Endothelial cell of umbilical vein (primary cell): Measurements from ENCODE around the gene MLF2. TPM values are rescaled to one million over a fixed set of nuclear protein-coding genes. Genes with fewer than 3 reads are reported as not detected.

Source experiments
- BruUV-seq: library from RNA; stranded (reverse); fragments of 400-500 nt; replicated peaks from 2 replicates; lab custom pipeline; 2021; lab: Mats Ljungman, UMichigan
- CTCF ChIA-PET: fragments of 300-600, 350-600 bp; sonication (Branson Sonifier 250); formaldehyde crosslinking; loops from one replicate; lab custom pipeline; 2021; ENCODE audit warnings: antibody characterized with exemption, inconsistent platforms; lab: Charles Lee
- POLR2A ChIA-PET: fragments of 300-600, 350-600 bp; sonication (Branson Sonifier 250); formaldehyde crosslinking; loops from one replicate; lab custom pipeline; 2021; ENCODE audit warnings: antibody characterized with exemption, inconsistent platforms; lab: Charles Lee
- DNase-seq: peaks from one replicate; pipeline ENCODE4 v3.0.0-alpha.2; 2011; ENCODE audit warnings: low read depth, low spot score
- FAIRE-seq: peaks from 2 replicates; lab custom pipeline; 2011; peaks lifted over from hg19 to GRCh38; lab: Jason Lieb, UNC
- H2AFZ ChIP-seq: 2 replicates; pipeline ENCODE4 v1.6.0; 2012; ENCODE audit warnings: low read depth, low read length, control low read depth, inconsistent platforms
- H3K27ac ChIP-seq: 2 replicates; pipeline ENCODE4 v1.5.1; 2011; ENCODE audit warnings: low read depth, mild to moderate bottlenecking, control low read depth, low read length, moderate library complexity; ENCODE audit not compliant: insufficient read depth
- H3K27me3 ChIP-seq, 2 experiments: 2 replicates each; pipeline versions ENCODE4 v1.6.0 to v1.6.1; 2011; ENCODE audit warnings: low read length in 2 of 2, mixed read lengths in 1 of 2; ENCODE audit not compliant: control insufficient read depth in 2 of 2, insufficient read depth in 2 of 2
- H3K36me3 ChIP-seq, 2 experiments: 2 replicates in 1 of 2; 3 replicates in 1 of 2; pipeline ENCODE4 v1.5.1; 2011; ENCODE audit warnings: low read length in 2 of 2, mild to moderate bottlenecking in 1 of 2, moderate library complexity in 1 of 2; ENCODE audit not compliant: control insufficient read depth in 2 of 2, insufficient read depth in 2 of 2; ENCODE audit errors: extremely low read depth in 1 of 2
- H3K4me1 ChIP-seq: 3 replicates; pipeline ENCODE4 v1.5.1; 2011; ENCODE audit warnings: mild to moderate bottlenecking, low read length; ENCODE audit not compliant: control insufficient read depth, insufficient read depth; ENCODE audit errors: extremely low read depth
- H3K4me2 ChIP-seq: 2 replicates; pipeline ENCODE4 v1.6.1; 2011; ENCODE audit warnings: low read length, control low read depth, mixed read lengths; ENCODE audit not compliant: insufficient read depth
- H3K4me3 ChIP-seq, 3 experiments: fragments of 200-600 bp in 1 of 3; sonication (generic), shearing (Covaris generic) in 1 of 3; replicated peaks in 1 of 3; 2 replicates each; pipeline ENCODE4 v1.5.1; 2011 to 2016; ENCODE audit warnings: control low read depth in 3 of 3, low read length in 3 of 3, mild to moderate bottlenecking in 2 of 3, inconsistent platforms in 1 of 3, low read depth in 1 of 3, moderate library complexity in 1 of 3; ENCODE audit not compliant: insufficient read depth in 1 of 3
- H3K79me2 ChIP-seq: 2 replicates; pipeline ENCODE4 v1.6.0; 2012; ENCODE audit warnings: low read length, inconsistent platforms; ENCODE audit not compliant: control insufficient read depth, insufficient read depth
- H3K9ac ChIP-seq: replicated peaks from 2 replicates; pipeline ENCODE3; 2011; ENCODE audit warnings: low read length, control low read depth; ENCODE audit not compliant: insufficient read depth; ENCODE audit errors: extremely low read depth
- H3K9me1 ChIP-seq: replicated peaks from 3 replicates; pipeline ENCODE4 v1.6.0; 2011; ENCODE audit warnings: mild to moderate bottlenecking, low read length; ENCODE audit not compliant: control insufficient read depth, insufficient read depth; ENCODE audit errors: extremely low read depth
- H3K9me3 ChIP-seq: replicated peaks from 2 replicates; pipeline ENCODE4 v1.5.1; 2012; ENCODE audit warnings: low read length, inconsistent platforms; ENCODE audit not compliant: control insufficient read depth, insufficient read depth
- H4K20me1 ChIP-seq: replicated peaks from 2 replicates; pipeline ENCODE3; 2011; ENCODE audit warnings: mild to moderate bottlenecking, low read length; ENCODE audit not compliant: control insufficient read depth, insufficient read depth; ENCODE audit errors: extremely low read depth
- CTCF ChIP-seq, 2 donors: IDR thresholded peaks; 1 replicate in 1 of 2; 2 replicates in 1 of 2; pipeline ENCODE4 v1.5.1; 2011; ENCODE audit warnings: low read length in 2 of 2, mild to moderate bottlenecking in 2 of 2, moderate library complexity in 2 of 2, control low read depth in 1 of 2, inconsistent platforms in 1 of 2, low read depth in 1 of 2; ENCODE audit not compliant: insufficient read depth in 1 of 2; ENCODE audit errors: extremely low read depth in 1 of 2
- EZH2 ChIP-seq: IDR thresholded peaks from 2 replicates; pipeline ENCODE4 v1.6.1; 2012; ENCODE audit warnings: borderline replicate concordance, low read depth, mild to moderate bottlenecking, moderate library complexity, low read length, inconsistent platforms; ENCODE audit not compliant: severe bottlenecking
- FOS ChIP-seq: IDR thresholded peaks from 2 replicates; pipeline ENCODE4 v1.6.1; 2011; ENCODE audit warnings: mild to moderate bottlenecking, low read length, moderate library complexity, borderline replicate concordance; ENCODE audit not compliant: insufficient read depth
- GATA2 ChIP-seq: IDR thresholded peaks from 2 replicates; pipeline ENCODE4 v1.7.0; 2011; ENCODE audit warnings: low read depth, mild to moderate bottlenecking, moderate library complexity, mixed read lengths, low read length; ENCODE audit not compliant: insufficient read length, insufficient read depth
- JUN ChIP-seq: IDR thresholded peaks from 2 replicates; pipeline ENCODE4 v1.6.1; 2011; ENCODE audit warnings: borderline replicate concordance, low read depth; ENCODE audit not compliant: insufficient read length, insufficient read depth
- MAX ChIP-seq: IDR thresholded peaks from 2 replicates; pipeline ENCODE4 v1.6.1; 2011; ENCODE audit not compliant: insufficient read depth, insufficient read length
- MYC ChIP-seq: IDR thresholded peaks from one replicate; pipeline ENCODE4 v1.6.1; 2011; ENCODE audit warnings: mild to moderate bottlenecking, low read depth, low read length
- POLR2A ChIP-seq: IDR thresholded peaks from 2 replicates; pipeline ENCODE4 v1.6.1; 2012; ENCODE audit warnings: low read depth, mild to moderate bottlenecking, control low read depth, low read length
- POLR2AphosphoS5 ChIP-seq: IDR thresholded peaks from 2 replicates; pipeline ENCODE4 v1.6.1; 2012; ENCODE audit warnings: low read depth, mild to moderate bottlenecking, control low read depth, low read length, moderate library complexity; ENCODE audit not compliant: insufficient read depth
- dilution Hi-C: fragments of 300-500 bp; cut with MboI; formaldehyde crosslinking; loops from one replicate; pipeline ENCODE4 v1.15.0; 2019; ENCODE audit warnings: low sequenced_read_pairs; ENCODE audit not compliant: extremely low pct_ligation_motif_present
- intact Hi-C: fragments of 100-400 bp; cut with micrococcal nuclease; formaldehyde crosslinking; loops from one replicate; pipeline ENCODE4 v1.10.0; 2022
- polyA plus RNA-seq, 4 experiments: library from polyadenylated mRNA; depleted of rRNA in 3 of 4; stranded (reverse) in 3 of 4; unstranded in 1 of 4; fragments of >200 nt; gene quantifications; 2 replicates each; pipeline versions ENCODE4 v1.2.1 to v1.2.3, GENCODE V29; 2011 to 2012; ENCODE audit warnings: missing spikeins in 1 of 4
- total RNA-seq: library from RNA; stranded (reverse); gene quantifications from 2 replicates; pipeline ENCODE4 v1.2.3, GENCODE V29; 2021

The MLF2 gene
- total and polyA plus RNA-seq, 2 donors (not counting 3 experiments of a cell fraction or from before 2014, with no cell fraction given) = 147 to 306 TPM

GRCh38 chr12:6768990-6769389 is 16.0 kb upstream of the MLF2 start:
- no peak for TF ChIP-seq JUN
- TF ChIP-seq GATA2 = no peak
- TF ChIP-seq EZH2 = no peak
- TF ChIP-seq POLR2A = no peak
- H3K9me3 ChIP-seq = no peaks in the 10 kb centered on the region
- no TSS peak for BruUV-seq
- no peak for FAIRE-seq
- peaks cover 31% of the 10 kb centered on the region for H3K4me1 ChIP-seq
- intact Hi-C loops = no loop called here
- no peak overlapping the region for H3K27ac ChIP-seq
- no peak overlapping the region for H2AFZ ChIP-seq
- CTCF ChIA-PET = interaction anchor here (0.6 to 8.4 kb wide), 3 partner anchors 10 to 149 kb away, joined by 3 to 234 read pairs (median 70); partner anchors contain the start of gene MLF2
- H4K20me1 ChIP-seq = no peaks in the 10 kb centered on the region
- DNase-seq = peak; percentile 33
- peaks cover 32% of the 10 kb centered on the region for H3K79me2 ChIP-seq
- no peaks in the 10 kb centered on the region for H3K9me1 ChIP-seq
- no peaks in the 10 kb centered on the region for H3K27me3 ChIP-seq
- dilution Hi-C loops = no loop called here
- H3K4me2 ChIP-seq = peak overlapping the region; percentile 68
- peaks cover 0 to 23% of the 10 kb centered on the region in 2 experiments for H3K36me3 ChIP-seq
- peak overlapping the region; percentile 29 for H3K9ac ChIP-seq
- POLR2A ChIA-PET = no interaction called here
- peak overlapping the region in 2 of 3 experiments; percentile 70 to 74 for H3K4me3 ChIP-seq

- ChIA-PET POLR2A (no interaction called here), CTCF (interaction anchor here (4.6 to 8.4 kb wide), 2 partner anchors 10 to 15 kb away, joined by 70 to 234 read pairs; partner anchors contain the start of gene MLF2)
- Histone ChIP-seq H3K4me1 (peaks cover 36% of the 10 kb centered on the region), H3K27ac (no peak overlapping the region), H3K4me3 (peak overlapping the region; percentile 70 to 91 (median 74)), H3K9me3 (no peaks in the 10 kb centered on the region), H3K79me2 (peaks cover 32% of the 10 kb centered on the region), H2AFZ (no peak overlapping the region), H3K36me3 (peaks cover 0 to 23% of the 10 kb centered on the region in 2 experiments), H3K9ac (peak overlapping the region; percentile 29), H3K27me3 (no peaks in the 10 kb centered on the region), H4K20me1 (no peaks in the 10 kb centered on the region), H3K4me2 (peak overlapping the region; percentile 68), H3K9me1 (no peaks in the 10 kb centered on the region)
- dilution Hi-C loops = no loop called here
- no TSS peak for BruUV-seq
- intact Hi-C loops = no loop called here
- no peak for TF ChIP-seq CTCF (IDR thresholded peaks at IDR 0.05; ENCODE audit: extremely low read depth in 1 of 2, insufficient read depth in 1 of 2, low read depth in 1 of 2, low read length in 2 of 2)
- no peak for TF ChIP-seq MAX
- TF ChIP-seq GATA2 = no peak
- no peak for TF ChIP-seq EZH2
- no peak for TF ChIP-seq POLR2A
- no peak for TF ChIP-seq FOS
- no peak for TF ChIP-seq POLR2AphosphoS5
- TF ChIP-seq MYC = no peak
- no peak for TF ChIP-seq JUN
- peak; percentile 77 for FAIRE-seq
- DNase-seq = peak; percentile 33
Observed at GRCh38 chr12:6768437-6768914, 15.5 kb upstream of the MLF2 start.
